GM12864 (cell line): ENCODE results near the gene SHROOM2.

Experiments used
- DNase-seq: peaks from one replicate; pipeline ENCODE4 v3.0.0-alpha.2; 2011; ENCODE audit warnings: low read depth
- H3K4me3 ChIP-seq: 2 replicates; pipeline ENCODE4 v1.5.1; 2011; ENCODE audit warnings: mild to moderate bottlenecking, low read depth, low read length, control low read depth
- TF ChIP-seq, protein P1 (sequence below): IDR thresholded peaks from 2 replicates; pipeline ENCODE4 v1.5.1; 2011; ENCODE audit warnings: low read depth, mild to moderate bottlenecking, moderate library complexity, low read length, control low read depth, inconsistent platforms; ENCODE audit errors: missing control alignments

SHROOM2 gene

GRCh38 chrX:9785254-9785943 is 830 bp upstream of the SHROOM2 start:
- TF ChIP-seq, protein P1, sequence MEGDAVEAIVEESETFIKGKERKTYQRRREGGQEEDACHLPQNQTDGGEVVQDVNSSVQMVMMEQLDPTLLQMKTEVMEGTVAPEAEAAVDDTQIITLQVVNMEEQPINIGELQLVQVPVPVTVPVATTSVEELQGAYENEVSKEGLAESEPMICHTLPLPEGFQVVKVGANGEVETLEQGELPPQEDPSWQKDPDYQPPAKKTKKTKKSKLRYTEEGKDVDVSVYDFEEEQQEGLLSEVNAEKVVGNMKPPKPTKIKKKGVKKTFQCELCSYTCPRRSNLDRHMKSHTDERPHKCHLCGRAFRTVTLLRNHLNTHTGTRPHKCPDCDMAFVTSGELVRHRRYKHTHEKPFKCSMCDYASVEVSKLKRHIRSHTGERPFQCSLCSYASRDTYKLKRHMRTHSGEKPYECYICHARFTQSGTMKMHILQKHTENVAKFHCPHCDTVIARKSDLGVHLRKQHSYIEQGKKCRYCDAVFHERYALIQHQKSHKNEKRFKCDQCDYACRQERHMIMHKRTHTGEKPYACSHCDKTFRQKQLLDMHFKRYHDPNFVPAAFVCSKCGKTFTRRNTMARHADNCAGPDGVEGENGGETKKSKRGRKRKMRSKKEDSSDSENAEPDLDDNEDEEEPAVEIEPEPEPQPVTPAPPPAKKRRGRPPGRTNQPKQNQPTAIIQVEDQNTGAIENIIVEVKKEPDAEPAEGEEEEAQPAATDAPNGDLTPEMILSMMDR, result no peak
- DNase-seq, result no peak
- H3K4me3 ChIP-seq, result no peak overlapping the region

DNA sequence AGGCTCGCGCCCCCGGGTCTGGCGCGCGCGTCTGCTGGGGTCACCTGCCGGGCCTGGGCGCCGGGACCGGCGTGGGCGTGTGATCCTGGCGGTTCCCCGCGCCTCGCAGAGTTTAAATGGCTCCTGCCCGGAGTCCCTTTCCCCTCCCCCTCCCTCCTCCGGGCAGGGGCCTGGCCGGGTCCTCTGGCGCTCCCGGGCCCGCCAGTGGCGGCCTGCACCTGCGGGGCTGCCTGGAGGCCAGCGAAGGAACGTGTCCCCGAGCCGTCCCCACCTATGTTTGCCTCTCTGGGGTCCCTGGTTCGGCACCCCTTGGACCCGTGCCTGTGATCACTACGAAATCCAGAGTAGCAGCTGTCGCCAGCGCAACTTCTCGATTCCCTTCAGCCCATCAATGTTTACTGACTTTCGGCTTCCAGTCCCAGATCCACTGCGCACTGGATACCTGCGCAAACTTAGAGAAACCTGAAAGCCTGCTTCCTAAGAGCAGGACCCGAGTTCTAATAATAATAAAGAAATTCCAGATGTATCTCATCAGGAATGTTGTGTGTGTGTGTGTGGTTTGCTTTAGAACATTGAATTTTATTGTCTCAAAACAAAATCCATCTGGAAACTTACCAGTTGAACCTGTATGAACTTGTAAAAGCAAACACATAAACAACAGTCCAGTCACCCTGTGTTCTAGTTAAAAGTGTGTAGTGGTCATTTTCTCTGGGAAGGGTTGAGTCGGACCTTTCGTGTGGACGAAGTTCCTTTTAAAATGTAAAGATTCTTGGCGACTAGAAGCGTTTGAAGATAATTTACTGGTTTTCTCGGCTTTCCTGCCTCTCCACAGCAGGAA is 788 bp downstream of the SHROOM2 start:
- DNase-seq, result no peak
- TF ChIP-seq, protein P1, result no peak
- no peak overlapping the region; the same call in 1 of the 2 replicates for H3K4me3 ChIP-seq

DNA sequence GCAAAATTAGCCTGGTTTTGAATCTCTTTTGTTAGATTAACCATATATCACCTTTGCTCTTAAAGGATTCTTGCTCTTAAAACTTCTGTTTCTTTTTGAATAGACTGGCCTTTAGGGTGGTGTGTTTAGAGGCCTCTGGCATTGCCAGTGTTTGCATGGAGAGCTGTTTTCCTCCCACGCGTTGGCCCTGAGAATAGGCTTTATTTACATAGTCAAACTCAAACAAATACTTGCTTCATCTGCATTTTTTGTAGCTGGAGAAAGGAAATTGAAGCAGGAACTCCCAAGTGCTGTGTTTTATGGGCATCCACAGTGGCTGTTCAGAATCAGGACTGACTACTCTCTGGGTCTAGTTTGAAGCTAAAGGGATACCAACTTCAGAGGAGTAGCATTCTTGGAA is 2.7 kb downstream of the SHROOM2 start:
- DNase-seq, result no peak
- no peak overlapping the region for H3K4me3 ChIP-seq
- TF ChIP-seq, protein P1, result no peak

DNA sequence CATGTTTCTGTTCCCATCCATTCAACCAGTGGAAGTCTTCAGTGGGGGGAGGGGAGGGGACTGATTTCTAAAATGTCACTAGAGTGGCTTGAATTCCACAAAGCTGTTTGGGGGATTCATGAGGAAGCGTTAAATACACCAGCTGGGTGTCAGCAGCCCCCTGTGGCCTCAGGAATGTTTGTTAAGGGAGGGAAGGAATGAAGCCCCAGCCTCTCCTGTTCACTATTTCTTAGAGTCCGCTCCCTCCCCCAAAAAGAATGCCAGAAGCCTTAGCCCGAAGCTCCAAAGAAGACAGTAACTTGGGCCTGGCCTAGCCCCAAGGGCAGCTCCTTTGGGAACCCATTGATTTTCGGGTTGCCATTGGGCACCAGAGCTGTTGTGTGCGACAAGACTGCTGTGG is 3.3 kb downstream of the SHROOM2 start:
- no peak overlapping the region for H3K4me3 ChIP-seq
- no peak for DNase-seq

GRCh38 chrX:9790866-9791265 is 4.6 kb downstream of the SHROOM2 start:
- TF ChIP-seq, protein P1, result no peak
- DNase-seq, result no peak
- H3K4me3 ChIP-seq, result no peak overlapping the region

More for the DNA sequence above, 3.3 kb downstream of the SHROOM2 start:
- TF ChIP-seq, protein P1, result no peak

GRCh38 chrX:9794495-9794894 is 8.3 kb downstream of the SHROOM2 start:
- DNase-seq, result no peak
- no peak overlapping the region for H3K4me3 ChIP-seq
- TF ChIP-seq, protein P1, result no peak
